IMR-90 (cell line): ENCODE measurements around the gene ZNF593OS. TPM values are rescaled to one million over a fixed set of nuclear protein-coding genes. Genes with fewer than 3 reads are reported as not detected.

Experiments used
- ATAC-seq: fragments of 200-7000 bp; cut with Tn5 transposase; 2 replicates; pipeline ENCODE4 v1.9.1; 2020; ENCODE audit warnings: low read depth, mild to moderate bottlenecking, moderate library complexity
- Bru-seq: library from RNA; stranded (reverse); fragments of 400-500 nt; gene quantifications from one replicate; lab custom pipeline; 2021; lab: Mats Ljungman, UMichigan
- BruChase-seq, 2 experiments: library from RNA; stranded (reverse); fragments of 400-500 nt; gene quantifications; one replicate each; lab custom pipeline; 2021; lab: Mats Ljungman, UMichigan
- BruUV-seq: library from RNA; stranded (reverse); fragments of 400-500 nt; replicated peaks from 2 replicates; lab custom pipeline; 2021; lab: Mats Ljungman, UMichigan
- CTCF ChIA-PET: fragments of 300-600 bp; formaldehyde crosslinking; extraction: SDS; loops from one replicate; lab custom pipeline; 2021; ENCODE audit warnings: antibody characterized with exemption; lab: Yijun Ruan, JAX
- POLR2A ChIA-PET: fragments of 300-600 bp; sonication (Branson Sonifier 250); formaldehyde crosslinking; loops from one replicate; lab custom pipeline; 2022; ENCODE audit warnings: antibody characterized with exemption; ENCODE audit not compliant: unreplicated experiment; lab: Charles Lee
- DNase-seq: peaks from one replicate; pipeline ENCODE4 v3.0.0; 2013
- H2AFZ ChIP-seq: replicated peaks from 2 replicates; pipeline ENCODE3; 2013; ENCODE audit warnings: low read length, mild to moderate bottlenecking; ENCODE audit not compliant: poor library complexity
- H2AK5ac ChIP-seq: 2 replicates; pipeline ENCODE4 v1.6.1; 2013; ENCODE audit warnings: low read depth, low read length, inconsistent platforms
- H2AK9ac ChIP-seq: replicated peaks from 2 replicates; pipeline ENCODE3; 2013; ENCODE audit warnings: mild to moderate bottlenecking, low read depth, low read length, moderate library complexity; ENCODE audit not compliant: poor library complexity
- H2BK120ac ChIP-seq: 2 replicates; pipeline ENCODE4 v1.6.1; 2013; ENCODE audit warnings: low read depth, low read length, inconsistent platforms
- H2BK15ac ChIP-seq: 3 replicates; pipeline ENCODE4 v1.6.1; 2013; ENCODE audit warnings: low read depth, low read length, inconsistent platforms
- H2BK20ac ChIP-seq: 2 replicates; pipeline ENCODE4 v1.6.1; 2013; ENCODE audit warnings: low read depth, mild to moderate bottlenecking, inconsistent platforms, low read length, moderate library complexity
- H2BK5ac ChIP-seq: 2 replicates; pipeline ENCODE4 v1.6.1; 2013; ENCODE audit warnings: mild to moderate bottlenecking, low read depth, low read length, inconsistent platforms; ENCODE audit not compliant: poor library complexity, severe bottlenecking
- H3K14ac ChIP-seq: replicated peaks from 2 replicates; pipeline ENCODE4 v1.6.1; 2013; ENCODE audit warnings: low read depth, low read length, inconsistent platforms
- H3K18ac ChIP-seq: 2 replicates; pipeline ENCODE4 v1.6.1; 2013; ENCODE audit warnings: low read depth, low read length, control low read depth
- H3K23ac ChIP-seq: 2 replicates; pipeline ENCODE4 v1.6.1; 2013; ENCODE audit warnings: low read depth, low read length, inconsistent platforms
- H3K27ac ChIP-seq: 2 replicates; pipeline ENCODE4 v1.5.1; 2013; ENCODE audit warnings: mild to moderate bottlenecking, control low read depth, low read length; ENCODE audit not compliant: insufficient read depth
- H3K27me3 ChIP-seq: 2 replicates; pipeline ENCODE4 v1.6.1; 2013; ENCODE audit warnings: low read length; ENCODE audit not compliant: control insufficient read depth, insufficient read depth
- H3K36me3 ChIP-seq: 2 replicates; pipeline ENCODE4 v1.6.1; 2013; ENCODE audit warnings: low read length, mixed read lengths; ENCODE audit not compliant: control insufficient read depth, insufficient read depth
- H3K4ac ChIP-seq: 2 replicates; pipeline ENCODE4 v1.6.1; 2013; ENCODE audit warnings: low read depth, low read length, inconsistent platforms
- H3K4me1 ChIP-seq: 2 replicates; pipeline ENCODE4 v1.6.1; 2013; ENCODE audit warnings: low read length, mixed read lengths; ENCODE audit not compliant: control insufficient read depth, insufficient read depth
- H3K4me2 ChIP-seq: 2 replicates; pipeline ENCODE4 v1.6.1; 2013; ENCODE audit warnings: low read depth, mild to moderate bottlenecking, control low read depth, low read length, moderate library complexity
- H3K4me3 ChIP-seq: 2 replicates; pipeline ENCODE4 v1.5.1; 2013; ENCODE audit warnings: low read depth, mild to moderate bottlenecking, control low read depth, low read length, moderate library complexity; ENCODE audit not compliant: insufficient read depth
- H3K56ac ChIP-seq: 2 replicates; pipeline ENCODE4 v1.6.1; 2013; ENCODE audit warnings: low read length, inconsistent platforms; ENCODE audit not compliant: insufficient read depth; ENCODE audit errors: extremely low read depth
- H3K79me1 ChIP-seq, 2 experiments: 2 replicates each; pipeline ENCODE4 v1.6.1; 2013; ENCODE audit warnings: low read length in 2 of 2, inconsistent platforms in 1 of 2, low read depth in 1 of 2
- H3K9ac ChIP-seq: 2 replicates; pipeline ENCODE4 v1.6.1; 2013; ENCODE audit warnings: low read depth, low read length, control low read depth
- H3K9me1 ChIP-seq: 2 replicates; pipeline ENCODE4 v1.6.1; 2013; ENCODE audit warnings: low read length, inconsistent platforms; ENCODE audit not compliant: insufficient read depth
- H3K9me3 ChIP-seq: 2 replicates; pipeline ENCODE4 v1.6.1; 2013; ENCODE audit warnings: low read length; ENCODE audit not compliant: control insufficient read depth, insufficient read depth
- H4K20me1 ChIP-seq: 2 replicates; pipeline ENCODE4 v1.6.1; 2013; ENCODE audit warnings: low read length, inconsistent platforms; ENCODE audit not compliant: insufficient read depth
- H4K5ac ChIP-seq: 2 replicates; pipeline ENCODE4 v1.6.1; 2013; ENCODE audit warnings: mild to moderate bottlenecking, low read depth, low read length, control low read depth
- H4K8ac ChIP-seq, 2 experiments: 2 replicates each; pipeline ENCODE4 v1.6.1; 2013; ENCODE audit warnings: low read depth in 2 of 2, low read length in 2 of 2, control low read depth in 1 of 2, inconsistent platforms in 1 of 2
- H4K91ac ChIP-seq: 2 replicates; pipeline ENCODE4 v1.6.1; 2013; ENCODE audit warnings: low read depth, low read length, inconsistent platforms; ENCODE audit not compliant: insufficient read depth
- BHLHE40 ChIP-seq: fragments of 150-350 bp; IDR thresholded peaks from 2 replicates; pipeline ENCODE4 v1.6.1; 2016; ENCODE audit warnings: mild to moderate bottlenecking, low read depth, low read length
- CEBPB ChIP-seq: IDR thresholded peaks from 2 replicates; pipeline ENCODE4 v1.6.1; 2012; ENCODE audit warnings: low read depth, low read length, improper control_type of control experiment
- CHD1 ChIP-seq: IDR thresholded peaks from 2 replicates; pipeline ENCODE4 v1.6.1; 2012; ENCODE audit warnings: low read depth, low read length, improper control_type of control experiment
- FOS ChIP-seq: fragments of 150-350 bp; IDR thresholded peaks from 2 replicates; pipeline ENCODE4 v1.6.1; 2016; ENCODE audit warnings: low read depth, low read length
- MAFK ChIP-seq: IDR thresholded peaks from 2 replicates; pipeline ENCODE4 v1.6.1; 2012; ENCODE audit warnings: low read depth, low read length, improper control_type of control experiment
- MAZ ChIP-seq: IDR thresholded peaks from 2 replicates; pipeline ENCODE4 v1.6.1; 2012; ENCODE audit warnings: low read depth, mild to moderate bottlenecking, low read length, improper control_type of control experiment, moderate library complexity, borderline replicate concordance
- MXI1 ChIP-seq: IDR thresholded peaks from 2 replicates; pipeline ENCODE4 v1.6.1; 2012; ENCODE audit warnings: low read depth, mild to moderate bottlenecking, low read length, moderate library complexity, borderline replicate concordance
- NFE2L2 ChIP-seq: fragments of 150-350 bp; IDR thresholded peaks from 2 replicates; pipeline ENCODE4 v1.6.1; 2016; ENCODE audit warnings: low read depth, mild to moderate bottlenecking, low read length
- POLR2A ChIP-seq: IDR thresholded peaks from 2 replicates; pipeline ENCODE4 v1.6.1; 2012; ENCODE audit warnings: mild to moderate bottlenecking, low read depth, low read length
- RCOR1 ChIP-seq: IDR thresholded peaks from 2 replicates; pipeline ENCODE4 v1.6.1; 2012; ENCODE audit warnings: mild to moderate bottlenecking, low read length, improper control_type of control experiment; ENCODE audit not compliant: insufficient replicate concordance
- SMC3 ChIP-seq: fragments of 150-350 bp; IDR thresholded peaks from 2 replicates; pipeline ENCODE4 v1.6.1; 2016; ENCODE audit warnings: low read depth, mild to moderate bottlenecking, antibody characterized with exemption, low read length, moderate library complexity
- WGBS, 2 experiments: methylation state at CpG; one replicate each; pipeline versions ENCODE4 v1.1.5 to v1.1.7; 2013; ENCODE audit warnings: missing lambda C conversion rate in 2 of 2; ENCODE audit not compliant: insufficient read length in 1 of 2; ENCODE audit errors: extremely low coverage in 2 of 2; 5-methylcytosine and 5-hydroxymethylcytosine counted together
- dilution Hi-C: fragments of 300-500 bp; cut with HindIII; formaldehyde crosslinking; loops from one replicate; pipeline ENCODE4 v1.14.3; 2018; ENCODE audit warnings: low sequenced_read_pairs; ENCODE audit not compliant: unreplicated experiment
- in situ Hi-C: fragments of 300-500 bp; cut with MboI; formaldehyde crosslinking; loops from 3 replicates; pipeline ENCODE4 v1.14.3; 2019; ENCODE audit warnings: low sequenced_read_pairs, inconsistent platforms, mixed read lengths
- intact Hi-C: fragments of 100-400 bp; cut with micrococcal nuclease; formaldehyde crosslinking; loops from 2 replicates; pipeline ENCODE4 v1.10.0; 2022
- long read RNA-seq: library from polyadenylated mRNA; unstranded; transcript quantifications from one replicate; pipeline ENCODE4 v2.0.0, GENCODE V29; 2021; ENCODE audit not compliant: unreplicated experiment
- polyA plus RNA-seq, 3 experiments: library from polyadenylated mRNA; depleted of rRNA; stranded (reverse); fragments of >200 nt; gene quantifications; 2 replicates each; pipeline ENCODE4 v1.2.3, GENCODE V29; 2012; ENCODE audit warnings: low replicate concordance in 1 of 3
- total RNA-seq: library from RNA; depleted of rRNA; stranded (reverse); fragments of >200 nt; gene quantifications from 2 replicates; pipeline ENCODE4 v1.2.3, GENCODE V29; 2012; rRNA removed
- TF ChIP-seq, protein P1 (sequence below): conservative IDR thresholded peaks from 2 replicates; pipeline ENCODE4 v1.5.1; 2012; ENCODE audit warnings: mild to moderate bottlenecking, low read depth, low read length, improper control_type of control experiment
- TF ChIP-seq, protein P2 (sequence below): fragments of 150-350 bp; IDR thresholded peaks from 2 replicates; pipeline ENCODE4 v1.6.1; 2016; ENCODE audit warnings: low read depth, mild to moderate bottlenecking, low read length, moderate library complexity, borderline replicate concordance

ZNF593OS gene
- total RNA-seq (not detected in 2 replicates), polyA plus RNA-seq (2012; rRNA removed) (not detected in 2 replicates), Bru-seq, nascent RNA (not detected), BruChase-seq, experiment 1, labeled RNA remaining after a 6-hour chase (not detected), BruChase-seq, experiment 2, labeled RNA remaining after a 2-hour chase (not detected)
- not detected in 2 replicates for polyA plus RNA-seq (2012; cell fraction: cytosol; rRNA removed)
- polyA plus RNA-seq (2012; cell fraction: nucleus; rRNA removed; ENCODE audit: low replicate concordance): 0.14 TPM in 1 of 2 replicates, not detected in the other
- long read RNA-seq: 0 reads

- in situ Hi-C loops (no loop called here), intact Hi-C loops (no loop called here), dilution Hi-C loops (no loop called here)
- WGBS, 2 experiments: 95% methylated on average over 7 of the region's 34 CpGs; no CpG with 5 or more reads in 1 of the 2 experiments
- Histone ChIP-seq H4K20me1 (no peaks in the 10 kb centered on the region), H3K4me1 (peaks cover 5% of the 10 kb centered on the region; the same call in 1 of the 2 replicates), H2BK5ac (no peak within 1 kb of the TSS), H4K8ac (no peak within 1 kb of the TSS), H3K9me3 (no peaks in the 10 kb centered on the region), H2BK20ac (no peak within 1 kb of the TSS), H3K56ac (no peak within 1 kb of the TSS), H3K79me1 (peaks cover 4 to 19% of the 10 kb centered on the region in 2 experiments), H3K4me3 (no peak within 1 kb of the TSS; the same call in 1 of the 2 replicates), H3K4ac (no peak within 1 kb of the TSS), H2AFZ (no peak within 1 kb of the TSS), H3K9me1 (peaks cover 6% of the 10 kb centered on the region; the same call in 1 of the 2 replicates), H4K91ac (no peak within 1 kb of the TSS), H2AK9ac (peak within 1 kb of the TSS; percentile 95), H3K14ac (no peak within 1 kb of the TSS), H3K27me3 (no peaks in the 10 kb centered on the region), H3K23ac (no peak within 1 kb of the TSS), H3K9ac (no peak within 1 kb of the TSS), H3K4me2 (peak within 1 kb of the TSS; percentile 91; the same call in 1 of the 2 replicates), H3K36me3 (0 out of 2 replicates have a peak, but pooled peaks cover 2% of the 10 kb centered on the region), H2BK120ac (no peak within 1 kb of the TSS), H3K18ac (no peak within 1 kb of the TSS), H2AK5ac (peak within 1 kb of the TSS; percentile 88; the same call in 1 of the 2 replicates), H4K5ac (no peak within 1 kb of the TSS), H3K27ac (no peak within 1 kb of the TSS), H2BK15ac (no peak within 1 kb of the TSS)
- no TSS peak for BruUV-seq
- DNase-seq: no peak
- ChIA-PET CTCF (no interaction called here), POLR2A (no interaction called here)
- ATAC-seq: no peak
- no peak for TF ChIP-seq SMC3
- TF ChIP-seq FOS: no peak
- no peak for TF ChIP-seq CEBPB
- no peak for TF ChIP-seq NFE2L2
- TF ChIP-seq, protein P1, sequence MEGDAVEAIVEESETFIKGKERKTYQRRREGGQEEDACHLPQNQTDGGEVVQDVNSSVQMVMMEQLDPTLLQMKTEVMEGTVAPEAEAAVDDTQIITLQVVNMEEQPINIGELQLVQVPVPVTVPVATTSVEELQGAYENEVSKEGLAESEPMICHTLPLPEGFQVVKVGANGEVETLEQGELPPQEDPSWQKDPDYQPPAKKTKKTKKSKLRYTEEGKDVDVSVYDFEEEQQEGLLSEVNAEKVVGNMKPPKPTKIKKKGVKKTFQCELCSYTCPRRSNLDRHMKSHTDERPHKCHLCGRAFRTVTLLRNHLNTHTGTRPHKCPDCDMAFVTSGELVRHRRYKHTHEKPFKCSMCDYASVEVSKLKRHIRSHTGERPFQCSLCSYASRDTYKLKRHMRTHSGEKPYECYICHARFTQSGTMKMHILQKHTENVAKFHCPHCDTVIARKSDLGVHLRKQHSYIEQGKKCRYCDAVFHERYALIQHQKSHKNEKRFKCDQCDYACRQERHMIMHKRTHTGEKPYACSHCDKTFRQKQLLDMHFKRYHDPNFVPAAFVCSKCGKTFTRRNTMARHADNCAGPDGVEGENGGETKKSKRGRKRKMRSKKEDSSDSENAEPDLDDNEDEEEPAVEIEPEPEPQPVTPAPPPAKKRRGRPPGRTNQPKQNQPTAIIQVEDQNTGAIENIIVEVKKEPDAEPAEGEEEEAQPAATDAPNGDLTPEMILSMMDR: no peak
- TF ChIP-seq BHLHE40: no peak
- no peak for TF ChIP-seq RCOR1
- TF ChIP-seq MAFK: no peak
- no peak for TF ChIP-seq MAZ
- no peak for TF ChIP-seq MXI1
- TF ChIP-seq CHD1: no peak
- TF ChIP-seq POLR2A: no peak
- TF ChIP-seq, protein P2, sequence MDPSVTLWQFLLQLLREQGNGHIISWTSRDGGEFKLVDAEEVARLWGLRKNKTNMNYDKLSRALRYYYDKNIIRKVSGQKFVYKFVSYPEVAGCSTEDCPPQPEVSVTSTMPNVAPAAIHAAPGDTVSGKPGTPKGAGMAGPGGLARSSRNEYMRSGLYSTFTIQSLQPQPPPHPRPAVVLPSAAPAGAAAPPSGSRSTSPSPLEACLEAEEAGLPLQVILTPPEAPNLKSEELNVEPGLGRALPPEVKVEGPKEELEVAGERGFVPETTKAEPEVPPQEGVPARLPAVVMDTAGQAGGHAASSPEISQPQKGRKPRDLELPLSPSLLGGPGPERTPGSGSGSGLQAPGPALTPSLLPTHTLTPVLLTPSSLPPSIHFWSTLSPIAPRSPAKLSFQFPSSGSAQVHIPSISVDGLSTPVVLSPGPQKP: no peak
Observed at GRCh38 chr1:26171084-26172072, at the start of gene ZNF593OS. Gene ZNF593OS, minus strand, starts transcription at chr1:26171832. Its CDS starts 171 bp downstream, at chr1:26171661.
